Neural cell (in vitro differentiated cells): ENCODE results near the gene HAO1. TPM values are rescaled to one million over a fixed set of nuclear protein-coding genes. Genes with fewer than 3 reads are reported as not detected.

ENCODE experiments used
- H2AFZ ChIP-seq: fragments of 200-600, 300-800 bp; sonication (generic), shearing (Covaris generic); 2 replicates; pipeline ENCODE4 v1.6.0; 2014; ENCODE audit warnings: low read depth, mild to moderate bottlenecking, antibody characterized with exemption, low read length, moderate library complexity
- H3F3A ChIP-seq: fragments of 200-600 bp; shearing (Covaris generic); 2 replicates; pipeline ENCODE4 v1.6.1; 2016; ENCODE audit warnings: mild to moderate bottlenecking, moderate library complexity, mixed read lengths, antibody characterized with exemption, low read length; ENCODE audit not compliant: insufficient read depth, poor library complexity, severe bottlenecking
- H3K27ac ChIP-seq: fragments of 200-600, 300-800 bp; sonication (generic), shearing (Covaris generic); 2 replicates; pipeline ENCODE4 v1.5.1; 2014; ENCODE audit warnings: mild to moderate bottlenecking, low read length, moderate library complexity
- H3K27me3 ChIP-seq: fragments of 300-800, 200-600 bp; sonication (generic), shearing (Covaris generic); 2 replicates; pipeline ENCODE4 v1.6.0; 2014; ENCODE audit warnings: mild to moderate bottlenecking, low read depth, low read length, moderate library complexity; ENCODE audit not compliant: insufficient read depth
- H3K36me3 ChIP-seq: fragments of 300-800, 200-600 bp; sonication (generic), shearing (Covaris generic); 2 replicates; pipeline ENCODE4 v1.5.1; 2014; ENCODE audit warnings: mild to moderate bottlenecking, antibody characterized with exemption, low read length, moderate library complexity; ENCODE audit not compliant: insufficient read depth
- H3K4me2 ChIP-seq: fragments of 300-800, 200-600 bp; sonication (generic), shearing (Covaris generic); 2 replicates; pipeline ENCODE4 v1.6.0; 2014; ENCODE audit warnings: mild to moderate bottlenecking, low read length
- H3K4me3 ChIP-seq: fragments of 300-800, 200-600 bp; sonication (generic), shearing (Covaris generic); 2 replicates; pipeline ENCODE4 v1.5.1; 2014; ENCODE audit warnings: mild to moderate bottlenecking, low read length, moderate library complexity
- H3K79me2 ChIP-seq: fragments of 200-600 bp; shearing (Covaris generic); replicated peaks from 2 replicates; pipeline ENCODE4 v1.6.0; 2014; ENCODE audit warnings: mild to moderate bottlenecking, low read length, moderate library complexity; ENCODE audit not compliant: insufficient read depth
- H3K9ac ChIP-seq: fragments of 300-800, 200-600 bp; sonication (generic), shearing (Covaris generic); 2 replicates; pipeline ENCODE4 v1.6.1; 2016; ENCODE audit warnings: mild to moderate bottlenecking, low read length, mixed read lengths
- H3K9me2 ChIP-seq: fragments of 200-600 bp; shearing (Covaris generic); 2 replicates; pipeline ENCODE4 v1.6.1; 2016; ENCODE audit warnings: mild to moderate bottlenecking, low read length, mixed read lengths; ENCODE audit not compliant: insufficient read depth
- H3K9me3 ChIP-seq: fragments of 200-600, 300-800 bp; sonication (generic), shearing (Covaris generic); 2 replicates; pipeline ENCODE4 v1.6.1; 2016; ENCODE audit warnings: mild to moderate bottlenecking, mixed run types, low read length, moderate library complexity, mixed read lengths
- H4K20me1 ChIP-seq: fragments of 200-600 bp; shearing (Covaris generic); 2 replicates; pipeline ENCODE4 v1.6.1; 2016; ENCODE audit warnings: mild to moderate bottlenecking, mixed run types; ENCODE audit not compliant: insufficient read depth
- EP300 ChIP-seq: fragments of 450-650 bp; conservative IDR thresholded peaks from 2 replicates; pipeline ENCODE4 v1.6.1; 2014; ENCODE audit warnings: antibody characterized with exemption, mild to moderate bottlenecking, moderate library complexity; ENCODE audit not compliant: poor library complexity, severe bottlenecking
- EZH2 ChIP-seq: fragments of 200-600, 300-800 bp; shearing (Covaris generic), sonication (generic); IDR thresholded peaks from 2 replicates; pipeline ENCODE4 v1.6.1; 2014; ENCODE audit warnings: antibody characterized with exemption, low read length, borderline replicate concordance, mild to moderate bottlenecking; ENCODE audit not compliant: insufficient read depth, poor library complexity, severe bottlenecking
- MXI1 ChIP-seq: fragments of 450-650 bp; conservative IDR thresholded peaks from 2 replicates; pipeline ENCODE4 v1.6.1; 2014; ENCODE audit warnings: antibody characterized with exemption, mild to moderate bottlenecking; ENCODE audit not compliant: poor library complexity, severe bottlenecking
- POLR2AphosphoS5 ChIP-seq: IDR thresholded peaks from 2 replicates; pipeline ENCODE4 v1.6.1; 2012
- RAD21 ChIP-seq: fragments of 450-650 bp; conservative IDR thresholded peaks from 2 replicates; pipeline ENCODE4 v1.6.1; 2014; ENCODE audit warnings: antibody characterized with exemption, mild to moderate bottlenecking, moderate library complexity
- REST ChIP-seq: IDR thresholded peaks from 2 replicates; pipeline ENCODE4 v1.6.1; 2012; ENCODE audit warnings: borderline replicate concordance
- SMC3 ChIP-seq: fragments of 450-650 bp; conservative IDR thresholded peaks from 2 replicates; pipeline ENCODE4 v1.6.1; 2014; ENCODE audit warnings: antibody characterized with exemption, mild to moderate bottlenecking, moderate library complexity; ENCODE audit not compliant: poor library complexity
- TAF1 ChIP-seq: IDR thresholded peaks from 2 replicates; pipeline ENCODE4 v1.6.1; 2012; ENCODE audit warnings: low read depth
- polyA plus RNA-seq: library from polyadenylated mRNA; depleted of rRNA; stranded (reverse); fragments of >200 nt; gene quantifications from 2 replicates; pipeline ENCODE4 v1.2.3, GENCODE V29; 2014
- TF ChIP-seq, protein P1 (sequence below): fragments of 450-650 bp; IDR thresholded peaks from 2 replicates; pipeline ENCODE4 v1.5.1; 2014; ENCODE audit warnings: antibody characterized with exemption, mild to moderate bottlenecking, moderate library complexity; ENCODE audit not compliant: poor library complexity, severe bottlenecking

Gene HAO1
- polyA plus RNA-seq, 1 donor from 2014 or later: not detected

GRCh38 chr20:7893014-7893730, 47.1 kb downstream of the HAO1 start:
- Histone ChIP-seq H3K27ac (no peak overlapping the region), H3K79me2 (no peaks in the 10 kb centered on the region), H2AFZ (no peak overlapping the region), H3K4me3 (no peak overlapping the region), H3K9ac (no peak overlapping the region), H4K20me1 (no peaks in the 10 kb centered on the region), H3K4me2 (no peak overlapping the region), H3K9me2 (no peaks in the 10 kb centered on the region), H3K36me3 (no peaks in the 10 kb centered on the region), H3F3A (no peaks in the 10 kb centered on the region), H3K9me3 (no peaks in the 10 kb centered on the region), H3K27me3 (no peaks in the 10 kb centered on the region)
- TF ChIP-seq TAF1 (no peak), REST (no peak), MXI1 (no peak), EP300 (no peak), RAD21 (no peak), SMC3 (no peak), EZH2 (no peak), POLR2AphosphoS5 (no peak)
- TF ChIP-seq, protein P1, sequence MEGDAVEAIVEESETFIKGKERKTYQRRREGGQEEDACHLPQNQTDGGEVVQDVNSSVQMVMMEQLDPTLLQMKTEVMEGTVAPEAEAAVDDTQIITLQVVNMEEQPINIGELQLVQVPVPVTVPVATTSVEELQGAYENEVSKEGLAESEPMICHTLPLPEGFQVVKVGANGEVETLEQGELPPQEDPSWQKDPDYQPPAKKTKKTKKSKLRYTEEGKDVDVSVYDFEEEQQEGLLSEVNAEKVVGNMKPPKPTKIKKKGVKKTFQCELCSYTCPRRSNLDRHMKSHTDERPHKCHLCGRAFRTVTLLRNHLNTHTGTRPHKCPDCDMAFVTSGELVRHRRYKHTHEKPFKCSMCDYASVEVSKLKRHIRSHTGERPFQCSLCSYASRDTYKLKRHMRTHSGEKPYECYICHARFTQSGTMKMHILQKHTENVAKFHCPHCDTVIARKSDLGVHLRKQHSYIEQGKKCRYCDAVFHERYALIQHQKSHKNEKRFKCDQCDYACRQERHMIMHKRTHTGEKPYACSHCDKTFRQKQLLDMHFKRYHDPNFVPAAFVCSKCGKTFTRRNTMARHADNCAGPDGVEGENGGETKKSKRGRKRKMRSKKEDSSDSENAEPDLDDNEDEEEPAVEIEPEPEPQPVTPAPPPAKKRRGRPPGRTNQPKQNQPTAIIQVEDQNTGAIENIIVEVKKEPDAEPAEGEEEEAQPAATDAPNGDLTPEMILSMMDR: no peak

DNA sequence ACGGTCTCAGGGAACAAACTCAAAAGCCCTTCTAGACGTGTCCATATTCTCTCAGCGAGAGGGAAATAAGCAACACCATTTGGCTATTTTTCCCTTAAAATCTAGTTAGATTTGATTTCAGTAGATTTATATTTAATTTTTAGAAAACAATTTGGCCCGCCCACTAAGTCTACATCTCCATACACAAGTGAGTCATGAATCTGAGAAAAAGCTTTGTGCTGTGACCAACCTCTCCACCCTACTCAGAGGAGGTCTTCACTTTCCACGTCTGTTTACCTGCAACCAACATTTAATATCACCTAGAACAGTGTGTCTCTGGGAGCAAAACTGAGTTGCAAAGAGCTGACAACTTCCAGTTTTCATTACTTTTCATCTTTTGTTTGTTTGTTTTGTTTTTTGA, 48.6 kb downstream of the HAO1 start:
- Histone ChIP-seq H3K9me2 (no peaks in the 10 kb centered on the region), H3K9me3 (no peaks in the 10 kb centered on the region)
- TF ChIP-seq RAD21: no peak

More for the DNA sequence above, 48.6 kb downstream of the HAO1 start:
- Histone ChIP-seq H3K27me3 (no peaks in the 10 kb centered on the region), H3K9ac (no peak overlapping the region), H3K79me2 (no peaks in the 10 kb centered on the region), H3K4me2 (no peak overlapping the region), H3K27ac (no peak overlapping the region), H4K20me1 (no peaks in the 10 kb centered on the region), H3K4me3 (no peak overlapping the region), H3F3A (no peaks in the 10 kb centered on the region), H2AFZ (no peak overlapping the region), H3K36me3 (no peaks in the 10 kb centered on the region)
